Body of pancreas (tissue), 4 donors: Measurements from ENCODE around the gene RHD.
"Not testable (repeated sequence)": the region's sequence is repeated elsewhere in the genome, so short reads cannot be mapped to it uniquely, and the experiment has no call there.

Experiments
- POLR2A ChIP-seq, 3 donors: fragments of 450-650 bp; IDR thresholded peaks; one replicate each; pipeline ENCODE4 v1.6.1; 2016; ENCODE audit warnings: antibody characterized with exemption in 3 of 3, mild to moderate bottlenecking in 2 of 3
- TF ChIP-seq, protein P1 (sequence below), 7 experiments: fragments of 450-650 bp in 4 of 7; fragments of 200-600 bp in 3 of 7; sonication (generic) in 3 of 7; IDR thresholded peaks; one replicate each; pipeline ENCODE4 v1.5.1; 2016 to 2019; ENCODE audit warnings: antibody characterized with exemption in 7 of 7

DNA sequence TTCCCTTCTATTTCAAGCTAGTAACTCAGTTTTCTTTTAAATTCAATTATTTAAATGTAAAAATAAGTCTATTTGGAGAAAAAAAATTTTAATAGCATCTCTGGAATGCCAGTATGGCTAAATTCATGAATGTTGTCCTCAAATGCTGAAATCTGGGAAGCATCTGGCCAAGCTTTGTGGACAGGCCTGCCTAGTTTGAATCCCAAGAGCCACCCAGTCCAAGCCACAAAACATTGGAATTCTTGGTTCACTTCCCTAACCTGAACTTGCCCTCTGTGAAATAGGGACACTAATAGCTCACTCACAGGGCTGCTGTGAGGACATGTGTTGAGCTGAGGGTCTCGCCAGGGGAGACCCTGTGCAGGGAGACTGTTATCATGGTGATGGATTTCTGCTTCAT lies 37.2 kb downstream of the RHD start:
- TF ChIP-seq, protein P1, sequence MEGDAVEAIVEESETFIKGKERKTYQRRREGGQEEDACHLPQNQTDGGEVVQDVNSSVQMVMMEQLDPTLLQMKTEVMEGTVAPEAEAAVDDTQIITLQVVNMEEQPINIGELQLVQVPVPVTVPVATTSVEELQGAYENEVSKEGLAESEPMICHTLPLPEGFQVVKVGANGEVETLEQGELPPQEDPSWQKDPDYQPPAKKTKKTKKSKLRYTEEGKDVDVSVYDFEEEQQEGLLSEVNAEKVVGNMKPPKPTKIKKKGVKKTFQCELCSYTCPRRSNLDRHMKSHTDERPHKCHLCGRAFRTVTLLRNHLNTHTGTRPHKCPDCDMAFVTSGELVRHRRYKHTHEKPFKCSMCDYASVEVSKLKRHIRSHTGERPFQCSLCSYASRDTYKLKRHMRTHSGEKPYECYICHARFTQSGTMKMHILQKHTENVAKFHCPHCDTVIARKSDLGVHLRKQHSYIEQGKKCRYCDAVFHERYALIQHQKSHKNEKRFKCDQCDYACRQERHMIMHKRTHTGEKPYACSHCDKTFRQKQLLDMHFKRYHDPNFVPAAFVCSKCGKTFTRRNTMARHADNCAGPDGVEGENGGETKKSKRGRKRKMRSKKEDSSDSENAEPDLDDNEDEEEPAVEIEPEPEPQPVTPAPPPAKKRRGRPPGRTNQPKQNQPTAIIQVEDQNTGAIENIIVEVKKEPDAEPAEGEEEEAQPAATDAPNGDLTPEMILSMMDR (IDR thresholded peaks at IDR 0.05), result not testable (repeated sequence)
- TF ChIP-seq POLR2A (IDR thresholded peaks at IDR 0.05), result not testable (repeated sequence)
